SK-N-SH (cell line): ENCODE measurements around the gene MDH1.

Source experiments
- FOXM1 ChIP-seq: IDR thresholded peaks from 2 replicates; pipeline ENCODE4 v1.4.0; 2012; ENCODE audit warnings: low read depth, mild to moderate bottlenecking
- REST ChIP-seq: IDR thresholded peaks from 2 replicates; pipeline ENCODE4 v1.6.1; 2012; ENCODE audit warnings: mild to moderate bottlenecking, low read depth, low read length, moderate library complexity

- TF ChIP-seq FOXM1: no peak
- TF ChIP-seq REST: no peak
Measured at GRCh38 chr2:63555299-63555698, 33.5 kb upstream of the MDH1 start.
